SK-N-SH (cell line): ENCODE results near the gene PRKG1. TPM values are rescaled to one million over a fixed set of nuclear protein-coding genes. Genes with fewer than 3 reads are reported as not detected.

Source experiments
- CTCF ChIA-PET: fragments of 300-600, 350-600 bp; formaldehyde crosslinking; extraction: SDS; loops from one replicate; lab custom pipeline; 2021; lab: Yijun Ruan, JAX
- POLR2A ChIA-PET: fragments of 350-600 bp; sonication (Branson Sonifier 250); formaldehyde crosslinking; extraction: SDS; loops from one replicate; lab custom pipeline; 2020; ENCODE audit warnings: antibody characterized with exemption, inconsistent platforms; lab: Yijun Ruan, JAX
- DNase-seq: peaks from one replicate; pipeline ENCODE4 v3.0.0; 2012
- H2AFZ ChIP-seq: fragments of 200-600 bp; sonication (generic); 2 replicates; pipeline ENCODE4 v1.8.1; 2016; ENCODE audit warnings: antibody characterized with exemption, mild to moderate bottlenecking, low read depth
- H3F3A ChIP-seq: fragments of 200-600 bp; sonication (generic); replicated peaks from 2 replicates; pipeline ENCODE3; 2016; ENCODE audit warnings: antibody characterized with exemption, mild to moderate bottlenecking; ENCODE audit not compliant: insufficient read depth
- H3K27ac ChIP-seq, 2 experiments: fragments of 200-500 bp in 1 of 2; fragments of 200-600 bp in 1 of 2; sonication (Bioruptor generic) in 1 of 2; sonication (generic), shearing (Covaris generic) in 1 of 2; 2 replicates each; pipeline versions ENCODE4 v1.5.1 to v1.6.1; 2014 to 2016; ENCODE audit warnings: low read depth in 2 of 2, inconsistent platforms in 1 of 2, low read length in 1 of 2, mild to moderate bottlenecking in 1 of 2, mixed read lengths in 1 of 2
- H3K27me3 ChIP-seq: fragments of 200-600 bp; sonication (generic), shearing (Covaris generic); 2 replicates; pipeline ENCODE4 v1.6.1; 2016; ENCODE audit warnings: mixed run types; ENCODE audit not compliant: insufficient read depth
- H3K36me3 ChIP-seq, 2 experiments: fragments of 200-500 bp in 1 of 2; fragments of 200-600 bp in 1 of 2; sonication (Bioruptor generic) in 1 of 2; sonication (generic) in 1 of 2; replicated peaks in 1 of 2; 2 replicates each; pipeline versions ENCODE3 to v1.5.1; 2014 to 2016; ENCODE audit warnings: low read length in 1 of 2, mild to moderate bottlenecking in 1 of 2; ENCODE audit not compliant: insufficient read depth in 2 of 2, control insufficient read depth in 1 of 2
- H3K4me1 ChIP-seq, 2 experiments: fragments of 200-500 bp in 1 of 2; fragments of 200-600 bp in 1 of 2; sonication (Bioruptor generic) in 1 of 2; sonication (generic), shearing (Covaris generic) in 1 of 2; 2 replicates each; pipeline versions ENCODE4 v1.5.1 to v1.6.1; 2014 to 2016; ENCODE audit warnings: low read depth in 1 of 2, low read length in 1 of 2, mixed run types in 1 of 2; ENCODE audit not compliant: insufficient read depth in 2 of 2, control insufficient read depth in 1 of 2
- H3K4me2 ChIP-seq: fragments of 200-600 bp; sonication (generic), shearing (Covaris generic); 2 replicates; pipeline ENCODE4 v1.6.1; 2017; ENCODE audit warnings: mixed run types
- H3K4me3 ChIP-seq, 2 experiments: fragments of 200-500 bp in 1 of 2; fragments of 200-600 bp in 1 of 2; sonication (Bioruptor generic) in 1 of 2; sonication (generic), shearing (Covaris generic) in 1 of 2; 2 replicates each; pipeline versions ENCODE4 v1.5.1 to v1.8.1; 2014 to 2016; ENCODE audit warnings: low read depth in 2 of 2, inconsistent platforms in 1 of 2, low read length in 1 of 2, mild to moderate bottlenecking in 1 of 2, mixed read lengths in 1 of 2, moderate library complexity in 1 of 2
- H3K79me2 ChIP-seq: fragments of 200-600 bp; sonication (generic); 2 replicates; pipeline ENCODE4 v1.8.1; 2017; ENCODE audit warnings: mild to moderate bottlenecking; ENCODE audit not compliant: insufficient read depth
- H3K9ac ChIP-seq: fragments of 200-600 bp; sonication (generic); 2 replicates; pipeline ENCODE4 v1.6.1; 2017; ENCODE audit warnings: mixed run types
- H3K9me2 ChIP-seq: fragments of 200-600 bp; sonication (generic); 2 replicates; pipeline ENCODE4 v1.6.1; 2017; ENCODE audit warnings: mixed run types
- H3K9me3 ChIP-seq: fragments of 200-600 bp; sonication (generic); 2 replicates; pipeline ENCODE4 v1.6.1; 2017; ENCODE audit warnings: mixed run types, mild to moderate bottlenecking, moderate library complexity
- H4K20me1 ChIP-seq: fragments of 200-600 bp; sonication (generic); 2 replicates; pipeline ENCODE4 v1.6.1; 2017; ENCODE audit warnings: mild to moderate bottlenecking, mixed run types; ENCODE audit not compliant: insufficient read depth
- CHD2 ChIP-seq: fragments of 150-350 bp; IDR thresholded peaks from 2 replicates; pipeline ENCODE4 v1.6.1; 2018; ENCODE audit warnings: low read length; ENCODE audit not compliant: partially characterized antibody
- ELF1 ChIP-seq: IDR thresholded peaks from 2 replicates; pipeline ENCODE4 v1.4.0; 2012
- EZH2phosphoT487 ChIP-seq: fragments of 200-600 bp; sonication (generic); IDR thresholded peaks from 2 replicates; pipeline ENCODE4 v1.6.1; 2017; ENCODE audit warnings: low read depth, mixed run types, mild to moderate bottlenecking, antibody characterized with exemption, moderate library complexity, borderline replicate concordance
- FOXJ3 ChIP-seq: sonication (generic); formaldehyde crosslinking; IDR thresholded peaks from 2 replicates; pipeline ENCODE4 v1.5.1; 2020; ENCODE audit warnings: mild to moderate bottlenecking, missing genetic modification reagents
- FOXM1 ChIP-seq: IDR thresholded peaks from 2 replicates; pipeline ENCODE4 v1.4.0; 2012; ENCODE audit warnings: low read depth, mild to moderate bottlenecking
- MXI1 ChIP-seq: IDR thresholded peaks from 2 replicates; pipeline ENCODE4 v1.6.1; 2012; ENCODE audit warnings: mild to moderate bottlenecking, low read depth, low read length, improper control_type of control experiment
- NFIC ChIP-seq: IDR thresholded peaks from 2 replicates; pipeline ENCODE4 v1.4.0; 2012; ENCODE audit warnings: borderline replicate concordance
- NRF1 ChIP-seq: IDR thresholded peaks from 2 replicates; pipeline ENCODE4 v1.6.1; 2012; ENCODE audit warnings: low read depth, mild to moderate bottlenecking, low read length
- POLR2AphosphoS5 ChIP-seq: IDR thresholded peaks from 2 replicates; pipeline ENCODE4 v1.6.1; 2012; ENCODE audit warnings: low read depth, low read length
- RCOR1 ChIP-seq: fragments of 150-350 bp; IDR thresholded peaks from 2 replicates; pipeline ENCODE4 v1.6.1; 2017; ENCODE audit warnings: antibody characterized with exemption, low read length
- RFX5 ChIP-seq: IDR thresholded peaks from 2 replicates; pipeline ENCODE4 v1.6.1; 2012; ENCODE audit warnings: mild to moderate bottlenecking, improper control_type of control experiment, low read length
- SIN3A ChIP-seq: IDR thresholded peaks from 2 replicates; pipeline ENCODE4 v1.6.1; 2012; ENCODE audit warnings: low read depth, mild to moderate bottlenecking, low read length, moderate library complexity, borderline replicate concordance
- SMC3 ChIP-seq: IDR thresholded peaks from 2 replicates; pipeline ENCODE4 v1.6.1; 2012; ENCODE audit warnings: low read depth, low read length, improper control_type of control experiment
- TAF1 ChIP-seq: IDR thresholded peaks from 2 replicates; pipeline ENCODE4 v1.6.1; 2012; ENCODE audit warnings: low read depth, mild to moderate bottlenecking, low read length, moderate library complexity, borderline replicate concordance
- TCF12 ChIP-seq: IDR thresholded peaks from 2 replicates; pipeline ENCODE4 v1.4.0; 2012
- WGBS: methylation state at CpG from one replicate; pipeline ENCODE4 v1.1.6; 2017; ENCODE audit warnings: low lambda C conversion rate; 5-methylcytosine and 5-hydroxymethylcytosine counted together
- polyA plus RNA-seq, 3 experiments: library from polyadenylated mRNA; depleted of rRNA; stranded (reverse); fragments of >200 nt; gene quantifications; 2 replicates each; pipeline ENCODE4 v1.2.3, GENCODE V29; 2012
- TF ChIP-seq, protein P1 (sequence below): IDR thresholded peaks from 2 replicates; pipeline ENCODE4 v1.4.0; 2012; ENCODE audit warnings: low read depth, borderline replicate concordance
- TF ChIP-seq, protein P2 (sequence below): fragments of 200-600 bp; sonication (generic); IDR thresholded peaks from 2 replicates; pipeline ENCODE4 v1.6.1; 2017; ENCODE audit warnings: antibody characterized with exemption, mild to moderate bottlenecking, moderate library complexity
- TF ChIP-seq, protein P3 (sequence below): fragments of 150-350 bp; IDR thresholded peaks from 2 replicates; pipeline ENCODE4 v1.6.1; 2016; ENCODE audit warnings: mild to moderate bottlenecking, low read depth, low read length
- TF ChIP-seq, protein P4 (sequence below): IDR thresholded peaks from 2 replicates; pipeline ENCODE4 v1.6.1; 2012; ENCODE audit warnings: mild to moderate bottlenecking, low read depth, low read length, moderate library complexity

PRKG1 gene
- polyA plus RNA-seq, 1 of the 3 experiments (the other 2 are of a cell fraction) = 4.1 TPM

DNA sequence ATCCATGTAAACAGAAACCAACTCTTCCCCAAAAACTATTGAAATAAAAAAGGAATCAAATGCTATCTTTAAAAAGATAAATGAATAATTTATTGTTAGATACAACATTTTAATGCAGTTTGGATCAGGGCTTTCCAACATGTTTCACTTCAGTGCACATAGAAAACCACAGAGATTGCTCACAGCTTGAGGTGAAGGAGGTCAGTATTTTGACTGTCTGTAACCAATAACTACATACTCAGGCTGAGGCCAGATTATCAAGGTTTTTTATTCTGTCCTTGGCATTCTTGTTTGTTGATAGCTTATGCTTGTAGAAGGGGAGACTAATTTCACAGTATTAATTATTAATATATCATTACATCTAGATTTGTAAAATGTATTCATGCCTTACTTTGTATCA is 195.5 kb downstream of the PRKG1 start:
- DNase-seq = no peak
- H3K4me2 ChIP-seq = no peak overlapping the region
- no peaks in the 10 kb centered on the region for H3K9me3 ChIP-seq
- no peaks in the 10 kb centered on the region for H3K9me2 ChIP-seq
- no peaks in the 10 kb centered on the region for H3F3A ChIP-seq
- TF ChIP-seq SMC3 = no peak
- no peak for TF ChIP-seq NRF1
- no peak for TF ChIP-seq MXI1
- no peak for TF ChIP-seq FOXJ3
- no peak for TF ChIP-seq ELF1
- TF ChIP-seq, protein P1, sequence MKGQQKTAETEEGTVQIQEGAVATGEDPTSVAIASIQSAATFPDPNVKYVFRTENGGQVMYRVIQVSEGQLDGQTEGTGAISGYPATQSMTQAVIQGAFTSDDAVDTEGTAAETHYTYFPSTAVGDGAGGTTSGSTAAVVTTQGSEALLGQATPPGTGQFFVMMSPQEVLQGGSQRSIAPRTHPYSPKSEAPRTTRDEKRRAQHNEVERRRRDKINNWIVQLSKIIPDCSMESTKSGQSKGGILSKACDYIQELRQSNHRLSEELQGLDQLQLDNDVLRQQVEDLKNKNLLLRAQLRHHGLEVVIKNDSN = no peak
- TF ChIP-seq RFX5 = no peak
- TF ChIP-seq, protein P2, sequence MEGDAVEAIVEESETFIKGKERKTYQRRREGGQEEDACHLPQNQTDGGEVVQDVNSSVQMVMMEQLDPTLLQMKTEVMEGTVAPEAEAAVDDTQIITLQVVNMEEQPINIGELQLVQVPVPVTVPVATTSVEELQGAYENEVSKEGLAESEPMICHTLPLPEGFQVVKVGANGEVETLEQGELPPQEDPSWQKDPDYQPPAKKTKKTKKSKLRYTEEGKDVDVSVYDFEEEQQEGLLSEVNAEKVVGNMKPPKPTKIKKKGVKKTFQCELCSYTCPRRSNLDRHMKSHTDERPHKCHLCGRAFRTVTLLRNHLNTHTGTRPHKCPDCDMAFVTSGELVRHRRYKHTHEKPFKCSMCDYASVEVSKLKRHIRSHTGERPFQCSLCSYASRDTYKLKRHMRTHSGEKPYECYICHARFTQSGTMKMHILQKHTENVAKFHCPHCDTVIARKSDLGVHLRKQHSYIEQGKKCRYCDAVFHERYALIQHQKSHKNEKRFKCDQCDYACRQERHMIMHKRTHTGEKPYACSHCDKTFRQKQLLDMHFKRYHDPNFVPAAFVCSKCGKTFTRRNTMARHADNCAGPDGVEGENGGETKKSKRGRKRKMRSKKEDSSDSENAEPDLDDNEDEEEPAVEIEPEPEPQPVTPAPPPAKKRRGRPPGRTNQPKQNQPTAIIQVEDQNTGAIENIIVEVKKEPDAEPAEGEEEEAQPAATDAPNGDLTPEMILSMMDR = no peak
- no peak for TF ChIP-seq TAF1
- no peak for TF ChIP-seq POLR2AphosphoS5
- TF ChIP-seq, protein P3, sequence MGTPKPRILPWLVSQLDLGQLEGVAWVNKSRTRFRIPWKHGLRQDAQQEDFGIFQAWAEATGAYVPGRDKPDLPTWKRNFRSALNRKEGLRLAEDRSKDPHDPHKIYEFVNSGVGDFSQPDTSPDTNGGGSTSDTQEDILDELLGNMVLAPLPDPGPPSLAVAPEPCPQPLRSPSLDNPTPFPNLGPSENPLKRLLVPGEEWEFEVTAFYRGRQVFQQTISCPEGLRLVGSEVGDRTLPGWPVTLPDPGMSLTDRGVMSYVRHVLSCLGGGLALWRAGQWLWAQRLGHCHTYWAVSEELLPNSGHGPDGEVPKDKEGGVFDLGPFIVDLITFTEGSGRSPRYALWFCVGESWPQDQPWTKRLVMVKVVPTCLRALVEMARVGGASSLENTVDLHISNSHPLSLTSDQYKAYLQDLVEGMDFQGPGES = no peak
- TF ChIP-seq FOXM1 = no peak
- no peak for TF ChIP-seq EZH2phosphoT487
- H3K27ac ChIP-seq = no peak overlapping the region
- H3K27me3 ChIP-seq = no peaks in the 10 kb centered on the region
- H4K20me1 ChIP-seq = no peaks in the 10 kb centered on the region
- no peak overlapping the region for H2AFZ ChIP-seq
- H3K4me3 ChIP-seq = no peak overlapping the region
- H3K36me3 ChIP-seq = no peaks in the 10 kb centered on the region
- H3K4me1 ChIP-seq = no peaks in the 10 kb centered on the region
- POLR2A ChIA-PET = no interaction called here
- CTCF ChIA-PET = no interaction called here
- H3K79me2 ChIP-seq = no peaks in the 10 kb centered on the region
- no peak overlapping the region for H3K9ac ChIP-seq

DNA sequence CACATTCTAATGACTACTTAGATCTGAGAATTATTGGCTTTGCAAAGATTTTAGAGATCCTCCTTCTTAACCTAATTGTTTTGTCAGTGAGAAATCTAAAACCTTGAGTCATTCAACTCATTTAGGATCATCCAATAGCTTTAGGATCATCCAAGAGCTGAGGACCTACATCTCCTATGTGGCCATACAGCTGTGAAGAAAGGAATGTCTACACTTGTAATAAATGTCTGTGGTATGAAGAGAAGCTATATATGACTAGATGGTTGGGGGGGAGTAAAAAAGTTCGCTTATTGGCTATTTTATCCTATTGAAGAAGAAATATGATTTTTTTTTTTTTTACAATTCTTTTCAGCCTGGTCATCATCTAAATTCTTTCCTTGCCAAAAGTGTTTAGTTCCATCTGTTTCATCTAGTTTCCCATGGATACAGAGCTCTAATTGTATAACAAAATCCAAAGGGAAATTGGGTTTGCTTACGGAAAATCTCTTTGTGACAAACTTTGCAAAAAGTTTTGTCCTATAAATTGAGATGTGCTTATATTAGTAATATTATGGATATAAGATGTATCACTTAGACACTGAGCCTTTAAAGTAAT is 196.7 kb downstream of the PRKG1 start:
- no peaks in the 10 kb centered on the region for H3K9me2 ChIP-seq
- no peaks in the 10 kb centered on the region for H3K36me3 ChIP-seq
- 76% methylated on average over 2 of the region's 2 CpGs for WGBS
- CTCF ChIA-PET = interaction anchor here (0.6 kb wide), 1 partner anchor 938 kb away, joined by 3 read pairs; no protein-coding TSS in a partner anchor
- no peaks in the 10 kb centered on the region for H3K4me1 ChIP-seq
- no peaks in the 10 kb centered on the region for H3K9me3 ChIP-seq
- DNase-seq = no peak
- no peak overlapping the region for H3K27ac ChIP-seq
- H3K79me2 ChIP-seq = no peaks in the 10 kb centered on the region
- no peaks in the 10 kb centered on the region for H3K27me3 ChIP-seq
- no peak overlapping the region for H3K9ac ChIP-seq
- H3F3A ChIP-seq = no peaks in the 10 kb centered on the region
- no peaks in the 10 kb centered on the region for H4K20me1 ChIP-seq
- no peak overlapping the region for H3K4me2 ChIP-seq
- POLR2A ChIA-PET = no interaction called here
- no peak overlapping the region for H2AFZ ChIP-seq
- H3K4me3 ChIP-seq = no peak overlapping the region
- TF ChIP-seq, protein P2 = no peak
- TF ChIP-seq CHD2 (no peak), ELF1 (no peak), NFIC (no peak), TCF12 (no peak), SIN3A (no peak), RCOR1 (no peak)
- TF ChIP-seq, protein P4, sequence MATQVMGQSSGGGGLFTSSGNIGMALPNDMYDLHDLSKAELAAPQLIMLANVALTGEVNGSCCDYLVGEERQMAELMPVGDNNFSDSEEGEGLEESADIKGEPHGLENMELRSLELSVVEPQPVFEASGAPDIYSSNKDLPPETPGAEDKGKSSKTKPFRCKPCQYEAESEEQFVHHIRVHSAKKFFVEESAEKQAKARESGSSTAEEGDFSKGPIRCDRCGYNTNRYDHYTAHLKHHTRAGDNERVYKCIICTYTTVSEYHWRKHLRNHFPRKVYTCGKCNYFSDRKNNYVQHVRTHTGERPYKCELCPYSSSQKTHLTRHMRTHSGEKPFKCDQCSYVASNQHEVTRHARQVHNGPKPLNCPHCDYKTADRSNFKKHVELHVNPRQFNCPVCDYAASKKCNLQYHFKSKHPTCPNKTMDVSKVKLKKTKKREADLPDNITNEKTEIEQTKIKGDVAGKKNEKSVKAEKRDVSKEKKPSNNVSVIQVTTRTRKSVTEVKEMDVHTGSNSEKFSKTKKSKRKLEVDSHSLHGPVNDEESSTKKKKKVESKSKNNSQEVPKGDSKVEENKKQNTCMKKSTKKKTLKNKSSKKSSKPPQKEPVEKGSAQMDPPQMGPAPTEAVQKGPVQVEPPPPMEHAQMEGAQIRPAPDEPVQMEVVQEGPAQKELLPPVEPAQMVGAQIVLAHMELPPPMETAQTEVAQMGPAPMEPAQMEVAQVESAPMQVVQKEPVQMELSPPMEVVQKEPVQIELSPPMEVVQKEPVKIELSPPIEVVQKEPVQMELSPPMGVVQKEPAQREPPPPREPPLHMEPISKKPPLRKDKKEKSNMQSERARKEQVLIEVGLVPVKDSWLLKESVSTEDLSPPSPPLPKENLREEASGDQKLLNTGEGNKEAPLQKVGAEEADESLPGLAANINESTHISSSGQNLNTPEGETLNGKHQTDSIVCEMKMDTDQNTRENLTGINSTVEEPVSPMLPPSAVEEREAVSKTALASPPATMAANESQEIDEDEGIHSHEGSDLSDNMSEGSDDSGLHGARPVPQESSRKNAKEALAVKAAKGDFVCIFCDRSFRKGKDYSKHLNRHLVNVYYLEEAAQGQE = no peak
